Transverse colon (tissue), 4 donors: Measurements from ENCODE around the gene ABL2. TPM values are rescaled to one million over a fixed set of nuclear protein-coding genes. Genes with fewer than 3 reads are reported as not detected.

Experiments
- DNase-seq: peaks from one replicate; pipeline ENCODE4 v3.0.0-alpha.2; 2019
- H3K27ac ChIP-seq, 4 donors: fragments of 200-600 bp; sonication (generic); 2 replicates each; pipeline ENCODE4 v1.5.1; 2016 to 2018; ENCODE audit warnings: inconsistent platforms in 4 of 4
- H3K27me3 ChIP-seq: fragments of 200-600 bp; sonication (generic); 2 replicates; pipeline ENCODE4 v1.5.1; 2017; ENCODE audit warnings: inconsistent platforms
- H3K36me3 ChIP-seq, 4 donors: fragments of 200-600 bp; sonication (generic); 2 replicates each; pipeline ENCODE4 v1.5.1; 2017 to 2019; ENCODE audit warnings: inconsistent platforms in 4 of 4
- H3K4me1 ChIP-seq, 4 donors: fragments of 200-600 bp; sonication (generic); 2 replicates each; pipeline ENCODE4 v1.5.1; 2017 to 2020; ENCODE audit warnings: inconsistent platforms in 4 of 4
- H3K4me3 ChIP-seq, 4 donors: fragments of 200-600 bp; sonication (generic); 1 replicate in 1 of 4; 2 replicates in 3 of 4; pipeline versions ENCODE4 v1.5.1 to v1.6.1; 2017 to 2019; ENCODE audit warnings: inconsistent platforms in 4 of 4
- H3K9me3 ChIP-seq, 2 donors: fragments of 200-600 bp; sonication (generic); 2 replicates each; pipeline ENCODE4 v1.5.1; 2017 to 2019; ENCODE audit warnings: inconsistent platforms in 2 of 2
- CTCF ChIP-seq, 5 experiments: fragments of 200-600 bp in 3 of 5; fragments of 450-650 bp in 2 of 5; sonication (generic) in 3 of 5; IDR thresholded peaks; 1 replicate in 2 of 5; 2 replicates in 3 of 5; pipeline ENCODE4 v1.5.1; 2016 to 2017; ENCODE audit warnings: antibody characterized with exemption in 5 of 5, inconsistent platforms in 3 of 5, mild to moderate bottlenecking in 2 of 5, moderate library complexity in 1 of 5
- EP300 ChIP-seq: sonication (generic); formaldehyde crosslinking; IDR thresholded peaks from one replicate; pipeline ENCODE4 v1.6.1; 2017; ENCODE audit warnings: antibody characterized with exemption, low read depth
- POLR2A ChIP-seq: fragments of 450-650 bp; IDR thresholded peaks from one replicate; pipeline ENCODE4 v1.6.1; 2016; ENCODE audit warnings: antibody characterized with exemption, mild to moderate bottlenecking, moderate library complexity
- POLR2AphosphoS5 ChIP-seq, 3 donors: sonication (generic); formaldehyde crosslinking; IDR thresholded peaks; one replicate each; pipeline ENCODE4 v1.6.1; 2016; ENCODE audit warnings: antibody characterized with exemption in 3 of 3
- WGBS, 2 donors: methylation state at CpG; one replicate each; pipeline ENCODE4 v1.1.5; 2018; ENCODE audit warnings: low coverage in 1 of 2; 5-methylcytosine and 5-hydroxymethylcytosine counted together
- in situ Hi-C, 4 donors: fragments of 200-750 bp; cut with MboI; loops; one replicate each; pipeline versions ENCODE4 v1.15.0 to v1.15.1; 2017; ENCODE audit warnings: low sequenced_read_pairs in 3 of 4, low pct_ligation_motif_present in 1 of 4, low pct_unique_long_range_greater_than_20kb in 1 of 4
- intact Hi-C: fragments of 100-400 bp; cut with DNase I; formaldehyde crosslinking; loops from one replicate; pipeline ENCODE4 v1.15.1; 2023; ENCODE audit warnings: low total_unique reads
- total RNA-seq, 4 donors: library from RNA; depleted of rRNA; stranded (reverse); fragments of >200 nt; gene quantifications; one replicate each; pipeline ENCODE4 v1.1.0, GENCODE V29; 2016

The ABL2 gene
- total RNA-seq, 4 donors from 2014 or later = 9.6 to 51.7 (median 14.3) TPM

GRCh38 chr1:179166663-179167417 lies 62.6 kb downstream of the ABL2 start:
- no peaks in the 10 kb centered on the region for H3K9me3 ChIP-seq
- TF ChIP-seq EP300 (no peak), POLR2AphosphoS5 (IDR thresholded peaks at IDR 0.05) (peak in 1 of 3 donors; percentile 42)
- H3K27ac ChIP-seq = no peak overlapping the region
- no peak for DNase-seq
- in situ Hi-C loops (no loop called here), intact Hi-C loops (no loop called here)
- 73 to 76% methylated on average over 8 of the region's 8 CpGs for WGBS, 2 donors
- H3K36me3 ChIP-seq = no peaks in the 10 kb centered on the region
- H3K27me3 ChIP-seq = no peaks in the 10 kb centered on the region
- H3K4me1 ChIP-seq = peaks cover 0 to 14% (median 4%) of the 10 kb centered on the region in 4 donors
- no peak overlapping the region for H3K4me3 ChIP-seq

GRCh38 chr1:179164494-179164893 lies 65.0 kb downstream of the ABL2 start:
- Histone ChIP-seq H3K4me1 (peaks cover 0 to 5% (median 2%) of the 10 kb centered on the region in 4 donors), H3K27me3 (no peaks in the 10 kb centered on the region), H3K4me3 (no peak overlapping the region), H3K27ac (no peak overlapping the region), H3K9me3 (no peaks in the 10 kb centered on the region), H3K36me3 (no peaks in the 10 kb centered on the region)
- no peak for DNase-seq
- in situ Hi-C loops = no loop called here
- TF ChIP-seq CTCF (IDR thresholded peaks at IDR 0.05) (no peak), POLR2AphosphoS5 (IDR thresholded peaks at IDR 0.05) (no peak), POLR2A (no peak), EP300 (no peak)
- intact Hi-C loops = no loop called here
- WGBS, 2 donors = 93 to 95% methylated on average over 1 of the region's 1 CpG

- 97 to 100% methylated on average over 1 to 6 of the region's 6 CpGs for WGBS, 2 donors
- Histone ChIP-seq H3K36me3 (no peaks in the 10 kb centered on the region), H3K9me3 (no peaks in the 10 kb centered on the region), H3K27ac (no peak overlapping the region), H3K4me3 (no peak overlapping the region), H3K4me1 (peaks cover 0 to 14% (median 5%) of the 10 kb centered on the region in 4 donors), H3K27me3 (no peaks in the 10 kb centered on the region)
- no peak for DNase-seq
- TF ChIP-seq EP300 = no peak
- TF ChIP-seq POLR2A = no peak
- TF ChIP-seq POLR2AphosphoS5 (IDR thresholded peaks at IDR 0.05) = no peak
- no peak for TF ChIP-seq CTCF (IDR thresholded peaks at IDR 0.05)
- in situ Hi-C loops (no loop called here), intact Hi-C loops (no loop called here)
These were observed 72.8 kb downstream of the ABL2 start for GRCh38 chr1:179156708-179157107.

- no peak for DNase-seq
- H3K36me3 ChIP-seq = no peaks in the 10 kb centered on the region
- no peak overlapping the region for H3K27ac ChIP-seq
- no peaks in the 10 kb centered on the region for H3K9me3 ChIP-seq
- H3K4me3 ChIP-seq = no peak overlapping the region
- H3K27me3 ChIP-seq = no peaks in the 10 kb centered on the region
- intact Hi-C loops = no loop called here
- 72 to 79% methylated on average over 1 of the region's 1 CpG for WGBS, 2 donors
- no peak for TF ChIP-seq EP300
- TF ChIP-seq POLR2AphosphoS5 (IDR thresholded peaks at IDR 0.05) = no peak
- no peak for TF ChIP-seq CTCF (IDR thresholded peaks at IDR 0.05)
- in situ Hi-C loops = no loop called here
- H3K4me1 ChIP-seq = peaks cover 0 to 20% (median 5%) of the 10 kb centered on the region in 4 donors
These were observed 73.5 kb downstream of the ABL2 start for GRCh38 chr1:179156026-179156425.
